HG03196 (cell line): ENCODE measurements around the gene TCF7L1.
"Not testable (repeated sequence)": the region's sequence is repeated elsewhere in the genome, so short reads cannot be mapped to it uniquely, and the experiment has no call there.

Experiments used
- ATAC-seq: cut with Tn5 transposase; IDR thresholded peaks from one replicate; pipeline ENCODE4 v1.9.1; 2021; ENCODE audit not compliant: unreplicated experiment

Gene TCF7L1

GRCh38 chr2:85131116-85131515, 2.1 kb upstream of the TCF7L1 start:
- no peak for ATAC-seq

DNA sequence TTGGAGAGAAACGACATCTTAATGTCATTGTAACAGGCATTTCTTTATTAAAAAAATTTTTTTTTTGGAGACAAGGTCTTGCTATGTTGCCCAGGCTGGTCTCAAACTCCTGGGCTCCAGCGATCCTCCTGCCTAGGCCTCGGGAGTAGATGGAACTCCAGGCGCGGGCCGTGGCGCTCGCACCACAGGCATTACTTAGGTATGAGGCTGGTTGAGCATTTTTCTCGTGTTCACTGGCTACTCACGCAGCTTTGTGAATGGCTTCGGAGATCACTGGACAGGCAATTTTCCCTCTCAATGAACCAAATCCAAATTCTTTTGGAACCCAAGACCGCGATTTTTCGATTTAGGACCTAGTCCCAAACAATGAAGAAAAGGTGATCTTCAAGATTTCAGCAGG, 795 bp upstream of the TCF7L1 start:
- ATAC-seq = no peak

GRCh38 chr2:85133751-85134254, 611 bp downstream of the TCF7L1 start:
- ATAC-seq = no peak

- no peak for ATAC-seq
Observed at GRCh38 chr2:85134255-85134895, 1.2 kb downstream of the TCF7L1 start.

GRCh38 chr2:85134896-85135659, 1.9 kb downstream of the TCF7L1 start:
- ATAC-seq = no peak

DNA sequence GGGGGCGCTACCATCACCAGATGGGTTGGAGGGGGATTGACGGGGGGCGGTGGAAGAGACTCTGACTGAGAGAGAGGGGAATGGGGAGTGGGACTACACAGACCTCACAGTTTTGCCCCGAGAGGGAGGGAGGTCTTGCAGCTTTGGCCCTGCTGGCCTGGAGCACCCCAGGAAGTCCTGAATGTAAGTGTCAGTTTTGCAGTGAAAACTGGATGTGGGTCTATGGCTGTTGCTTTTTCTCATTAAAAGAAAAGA, 2.4 kb downstream of the TCF7L1 start:
- no peak for ATAC-seq

GRCh38 chr2:85137156-85137555, 4.0 kb downstream of the TCF7L1 start:
- ATAC-seq = no peak

GRCh38 chr2:85143463-85144082, 10.4 kb downstream of the TCF7L1 start:
- ATAC-seq = no peak

DNA sequence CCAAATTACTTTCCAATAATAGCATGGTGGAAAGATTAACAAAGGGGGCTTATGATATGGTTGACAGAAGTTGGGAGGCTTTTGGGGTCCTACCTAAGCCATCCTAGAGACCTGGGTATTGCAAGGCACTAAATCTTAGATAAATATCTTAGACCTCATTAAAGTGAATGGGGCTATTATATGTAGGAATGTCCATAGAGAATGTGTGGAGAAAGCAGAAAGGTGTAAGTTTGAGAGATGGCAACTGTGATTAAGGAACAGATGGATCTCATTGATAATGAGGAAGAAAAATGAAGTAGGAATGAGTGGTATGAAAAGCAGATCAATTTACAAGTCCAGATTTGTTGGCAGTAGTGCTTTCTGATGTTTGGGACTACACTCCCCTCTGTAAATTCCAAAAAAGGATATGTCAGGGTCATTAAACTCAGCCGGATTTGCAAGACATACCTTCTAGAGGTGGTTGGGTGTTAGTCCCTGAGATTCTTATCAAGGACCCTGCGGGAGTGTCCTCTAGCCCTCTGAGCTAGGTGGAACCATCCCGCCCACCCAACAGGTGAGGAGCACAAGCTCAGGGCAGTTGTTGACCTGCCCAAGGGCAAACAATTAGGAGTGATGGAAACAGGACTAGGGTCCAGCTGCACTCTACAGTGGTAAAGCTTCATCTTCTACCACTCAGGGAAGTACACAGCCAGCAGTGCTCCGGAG, 12.1 kb downstream of the TCF7L1 start:
- no peak for ATAC-seq

GRCh38 chr2:85148190-85148589, 15.0 kb downstream of the TCF7L1 start:
- no peak for ATAC-seq

GRCh38 chr2:85151026-85151425, 17.8 kb downstream of the TCF7L1 start:
- ATAC-seq = no peak

- ATAC-seq = no peak
Observed at GRCh38 chr2:85152895-85153294, 19.7 kb downstream of the TCF7L1 start.

DNA sequence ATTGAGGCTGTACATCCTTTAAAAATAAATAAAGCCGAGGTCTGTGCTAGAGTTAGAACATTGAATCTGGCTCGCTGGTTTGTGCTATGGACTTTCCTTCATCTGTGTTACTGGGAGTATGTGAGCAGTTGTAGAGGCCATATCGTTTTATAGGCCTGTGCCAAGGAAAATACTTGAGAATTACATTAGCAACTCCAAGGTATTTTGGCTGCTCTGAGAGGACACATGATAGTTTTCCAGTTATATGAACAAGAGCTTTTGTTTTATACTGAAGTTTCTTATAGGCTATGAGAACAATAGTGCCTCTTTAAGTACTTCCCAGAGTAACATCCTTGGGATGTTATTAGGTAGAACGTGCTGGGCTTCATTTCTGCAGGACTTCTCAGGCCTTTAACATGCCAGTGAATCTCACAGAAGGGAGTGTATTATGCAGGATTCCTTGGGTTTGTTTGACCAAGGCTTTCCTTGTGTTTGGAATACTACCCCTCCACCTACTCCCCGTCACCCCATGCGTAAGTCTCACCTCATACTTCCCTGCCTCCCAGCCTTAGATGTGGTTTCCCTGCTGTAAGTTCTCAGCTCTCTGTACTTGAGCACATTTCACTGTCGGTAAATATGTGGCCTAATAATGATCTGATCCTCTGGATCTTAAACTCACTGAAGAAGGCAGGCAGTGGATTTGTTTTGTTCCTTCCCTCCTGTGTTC, 21.0 kb downstream of the TCF7L1 start:
- no peak for ATAC-seq

GRCh38 chr2:85155082-85155481, 21.9 kb downstream of the TCF7L1 start:
- not testable (repeated sequence) for ATAC-seq

- no peak for ATAC-seq
Observed at GRCh38 chr2:85156153-85156552, 23.0 kb downstream of the TCF7L1 start.

DNA sequence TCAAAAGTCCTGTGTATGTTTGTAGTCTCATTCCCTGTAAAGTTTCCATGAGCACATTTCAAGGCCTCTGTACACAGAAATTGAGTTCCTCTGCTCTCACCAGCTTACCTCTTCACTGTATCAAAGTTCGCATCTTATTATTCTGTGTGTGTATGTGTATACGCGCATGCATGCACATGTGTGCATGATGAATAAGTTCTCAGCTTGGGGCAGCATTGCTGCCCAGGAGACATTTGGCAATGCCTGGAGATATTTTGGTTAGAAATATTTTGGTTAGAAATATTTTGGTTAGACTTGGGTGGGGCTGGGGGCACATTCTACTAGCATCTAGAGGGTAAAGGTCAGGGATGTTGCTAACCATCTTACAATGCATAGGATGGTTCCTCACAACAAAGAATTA, 23.4 kb downstream of the TCF7L1 start:
- no peak for ATAC-seq

GRCh38 chr2:85157345-85157744, 24.2 kb downstream of the TCF7L1 start:
- ATAC-seq = no peak

GRCh38 chr2:85158559-85159273, 25.5 kb downstream of the TCF7L1 start:
- no peak for ATAC-seq

GRCh38 chr2:85159589-85159988, 26.4 kb downstream of the TCF7L1 start:
- no peak for ATAC-seq
